ENCODE data around the gene TRIM26. TPM values are rescaled to one million over a fixed set of nuclear protein-coding genes. Genes with fewer than 3 reads are reported as not detected.
"Not testable (repeated sequence)": the region's sequence is repeated elsewhere in the genome, so short reads cannot be mapped to it uniquely, and the experiment has no call there.

The TRIM26 gene
- total RNA-seq, 1 donor from 2014 or later = 48.3 TPM

- ATAC-seq = no peak
Observed at GRCh38 chr6:30152910-30153610, 60.1 kb downstream of the TRIM26 start.

GRCh38 chr6:30152016-30152673 lies 61.1 kb downstream of the TRIM26 start:
- ATAC-seq = no peak

- ATAC-seq = no peak
Observed at GRCh38 chr6:30151580-30151979, 61.6 kb downstream of the TRIM26 start.

- ATAC-seq = no peak
Observed at GRCh38 chr6:30150671-30151395, 62.4 kb downstream of the TRIM26 start.

GRCh38 chr6:30149858-30150550 lies 63.2 kb downstream of the TRIM26 start:
- ATAC-seq = no peak

GRCh38 chr6:30149234-30149633 lies 64.0 kb downstream of the TRIM26 start:
- ATAC-seq = no peak

- ATAC-seq = no peak
Observed at GRCh38 chr6:30147096-30147495, 66.1 kb downstream of the TRIM26 start.

- ATAC-seq = no peak
Observed at GRCh38 chr6:30145818-30146217, 67.4 kb downstream of the TRIM26 start.

- no peak for ATAC-seq
Observed at GRCh38 chr6:30144811-30145210, 68.4 kb downstream of the TRIM26 start.

- no peak for ATAC-seq
Observed at GRCh38 chr6:30143780-30144179, 69.4 kb downstream of the TRIM26 start.

GRCh38 chr6:30142665-30143064 lies 70.5 kb downstream of the TRIM26 start:
- no peak for ATAC-seq

- ATAC-seq = not testable (repeated sequence)
Observed at GRCh38 chr6:30140240-30140639, 73.0 kb downstream of the TRIM26 start.

GRCh38 chr6:30136570-30137286 lies 76.5 kb downstream of the TRIM26 start:
- ATAC-seq = no peak

- ATAC-seq = no peak
Observed at GRCh38 chr6:30135757-30136156, 77.4 kb downstream of the TRIM26 start, which contains the start of gene TRIM40. Gene TRIM40 (plus strand): TSS chr6:30136140. CDS start chr6:30137037, 897 bp downstream.

GRCh38 chr6:30135147-30135546 lies 78.1 kb downstream of the TRIM26 start:
- ATAC-seq = no peak

Other genes with a start within 250 kb of the TRIM26 start
- 33.1 TPM for gene POLR1H, start 152.1 kb downstream of the TRIM26 start, total RNA-seq
- 46.3 TPM for gene PPP1R11, start 146.2 kb downstream of the TRIM26 start, total RNA-seq
- 2.6 TPM for gene RNF39, start 137.6 kb downstream of the TRIM26 start, total RNA-seq
- gene TRIM31, start 100.3 kb downstream of the TRIM26 start, total RNA-seq = 0.20 TPM
- gene TRIM40, start 77.3 kb downstream of the TRIM26 start, total RNA-seq = not detected
- gene TRIM10, start 52.2 kb downstream of the TRIM26 start, total RNA-seq = not detected
- not detected for gene TRIM15, start 49.9 kb downstream of the TRIM26 start, total RNA-seq
- gene TRIM39, start 113.5 kb upstream of the TRIM26 start, total RNA-seq = 9.6 TPM
- gene RPP21, start 131.8 kb upstream of the TRIM26 start, total RNA-seq = 46.0 TPM

All from esophagus mucosa (tissue), 1 donor.